GM10248 (cell line): ENCODE results near the gene IMPACT.

Experiments used
- CTCF ChIA-PET: fragments of 300-600 bp; sonication (Branson Sonifier 250); formaldehyde crosslinking; extraction: SDS; loops from one replicate; lab custom pipeline; 2021; ENCODE audit warnings: antibody characterized with exemption; lab: Yijun Ruan, JAX
- POLR2A ChIA-PET: fragments of 350-650 bp; sonication (Branson Sonifier 250); formaldehyde crosslinking; extraction: SDS; loops from one replicate; lab custom pipeline; 2020; ENCODE audit warnings: antibody characterized with exemption; lab: Yijun Ruan, JAX
- DNase-seq: peaks from one replicate; pipeline ENCODE4 v3.0.0; 2012; ENCODE audit errors: extremely low spot score
- TF ChIP-seq, protein P1 (sequence below): IDR thresholded peaks from 2 replicates; pipeline ENCODE4 v1.5.1; 2012; ENCODE audit warnings: mild to moderate bottlenecking, low read depth; ENCODE audit errors: extremely low read depth, missing control alignments, control extremely low read depth

IMPACT gene

GRCh38 chr18:24490539-24490938 lies 64.1 kb downstream of the IMPACT start:
- DNase-seq = no peak
- ChIA-PET POLR2A (no interaction called here), CTCF (interaction anchor here (1.0 to 6.5 kb wide), 6 partner anchors 14 to 313 kb away, joined by 3 to 63 read pairs (median 9); no protein-coding TSS in a partner anchor)
- TF ChIP-seq, protein P1, sequence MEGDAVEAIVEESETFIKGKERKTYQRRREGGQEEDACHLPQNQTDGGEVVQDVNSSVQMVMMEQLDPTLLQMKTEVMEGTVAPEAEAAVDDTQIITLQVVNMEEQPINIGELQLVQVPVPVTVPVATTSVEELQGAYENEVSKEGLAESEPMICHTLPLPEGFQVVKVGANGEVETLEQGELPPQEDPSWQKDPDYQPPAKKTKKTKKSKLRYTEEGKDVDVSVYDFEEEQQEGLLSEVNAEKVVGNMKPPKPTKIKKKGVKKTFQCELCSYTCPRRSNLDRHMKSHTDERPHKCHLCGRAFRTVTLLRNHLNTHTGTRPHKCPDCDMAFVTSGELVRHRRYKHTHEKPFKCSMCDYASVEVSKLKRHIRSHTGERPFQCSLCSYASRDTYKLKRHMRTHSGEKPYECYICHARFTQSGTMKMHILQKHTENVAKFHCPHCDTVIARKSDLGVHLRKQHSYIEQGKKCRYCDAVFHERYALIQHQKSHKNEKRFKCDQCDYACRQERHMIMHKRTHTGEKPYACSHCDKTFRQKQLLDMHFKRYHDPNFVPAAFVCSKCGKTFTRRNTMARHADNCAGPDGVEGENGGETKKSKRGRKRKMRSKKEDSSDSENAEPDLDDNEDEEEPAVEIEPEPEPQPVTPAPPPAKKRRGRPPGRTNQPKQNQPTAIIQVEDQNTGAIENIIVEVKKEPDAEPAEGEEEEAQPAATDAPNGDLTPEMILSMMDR = no peak

- ChIA-PET POLR2A (no interaction called here), CTCF (interaction anchor here (1.2 to 2.6 kb wide), 7 partner anchors 10 to 316 kb away, joined by 3 to 10 read pairs (median 4); no protein-coding TSS in a partner anchor)
- peak; percentile 38 for DNase-seq
Measured at GRCh38 chr18:24491927-24492834, 65.7 kb downstream of the IMPACT start.

GRCh38 chr18:24494586-24494985 lies 68.1 kb downstream of the IMPACT start:
- CTCF ChIA-PET = interaction anchor here (1.0 to 1.6 kb wide), 3 partner anchors 20 to 318 kb away, joined by 3 to 4 read pairs (median 3); no protein-coding TSS in a partner anchor
- no peak for DNase-seq
- TF ChIP-seq, protein P1 = no peak
- POLR2A ChIA-PET = no interaction called here

More at GRCh38 chr18:24491927-24492834, 65.7 kb downstream of the IMPACT start:
- TF ChIP-seq, protein P1 = no peak

- CTCF ChIA-PET = interaction anchor here (1.7 to 4.6 kb wide), 2 partner anchors 9 to 17 kb away, joined by 6 to 27 read pairs; no protein-coding TSS in a partner anchor
Measured at GRCh38 chr18:24497031-24497754, 70.7 kb downstream of the IMPACT start.

GRCh38 chr18:24499814-24500213 lies 73.3 kb downstream of the IMPACT start:
- TF ChIP-seq, protein P1 = no peak
- ChIA-PET POLR2A (no interaction called here), CTCF (interaction anchor here (4.6 to 6.2 kb wide), 2 partner anchors 12 to 15 kb away, joined by 27 to 33 read pairs; no protein-coding TSS in a partner anchor)
- DNase-seq = no peak

More at GRCh38 chr18:24497031-24497754, 70.7 kb downstream of the IMPACT start:
- no peak for DNase-seq
- TF ChIP-seq, protein P1 = no peak
- POLR2A ChIA-PET = no interaction called here

GRCh38 chr18:24500217-24500616 lies 73.7 kb downstream of the IMPACT start:
- TF ChIP-seq, protein P1 = no peak
- DNase-seq = no peak
- ChIA-PET POLR2A (no interaction called here), CTCF (interaction anchor here (4.6 to 6.2 kb wide), 2 partner anchors 12 to 14 kb away, joined by 27 to 33 read pairs; no protein-coding TSS in a partner anchor)
